Common myeloid progenitor, CD34-positive (primary cell): ENCODE data around the gene SLC6A6.

Source experiments
- CTCF ChIA-PET: fragments of 350-600 bp; sonication (Branson Sonifier 250); formaldehyde crosslinking; loops from one replicate; lab custom pipeline; 2021; ENCODE audit warnings: antibody characterized with exemption; lab: Charles Lee
- POLR2A ChIA-PET: fragments of 350-600 bp; sonication (Branson Sonifier 250); formaldehyde crosslinking; loops from one replicate; lab custom pipeline; 2021; ENCODE audit warnings: antibody characterized with exemption; lab: Charles Lee
- DNase-seq, 3 donors: peaks; one replicate each; pipeline versions ENCODE4 v3.0.0 to v3.0.0-alpha.2; 2013
- H3K27ac ChIP-seq, 2 experiments: 1 replicate in 1 of 2; 2 replicates in 1 of 2; pipeline ENCODE4 v1.7.0; 2013; ENCODE audit warnings: inconsistent platforms in 2 of 2, low read length in 2 of 2, mild to moderate bottlenecking in 2 of 2, low read depth in 1 of 2, moderate library complexity in 1 of 2; ENCODE audit not compliant: severe bottlenecking in 2 of 2, insufficient read depth in 1 of 2, poor library complexity in 1 of 2
- H3K27me3 ChIP-seq, 5 experiments: replicated peaks in 2 of 5; 1 replicate in 3 of 5; 2 replicates in 2 of 5; pipeline versions ENCODE4 v1.6.1 to v1.7.0; 2013; ENCODE audit warnings: low read length in 4 of 5, mild to moderate bottlenecking in 2 of 5, moderate library complexity in 2 of 5, inconsistent platforms in 1 of 5; ENCODE audit not compliant: insufficient read depth in 5 of 5, control insufficient read depth in 4 of 5
- H3K36me3 ChIP-seq, 4 experiments: 1 replicate in 2 of 4; 2 replicates in 2 of 4; pipeline versions ENCODE4 v1.6.1 to v1.7.0; 2013; ENCODE audit warnings: low read length in 3 of 4, control low read depth in 1 of 4, mild to moderate bottlenecking in 1 of 4; ENCODE audit not compliant: control insufficient read depth in 4 of 4, insufficient read depth in 4 of 4
- H3K4me1 ChIP-seq, 4 experiments: 1 replicate in 3 of 4; 2 replicates in 1 of 4; pipeline versions ENCODE4 v1.6.1 to v1.7.1; 2013; ENCODE audit warnings: low read length in 3 of 4, mild to moderate bottlenecking in 3 of 4, control low read depth in 1 of 4, inconsistent platforms in 1 of 4, moderate library complexity in 1 of 4; ENCODE audit not compliant: control insufficient read depth in 4 of 4, insufficient read depth in 4 of 4; ENCODE audit errors: control extremely low read depth in 1 of 4
- H3K4me3 ChIP-seq, 7 experiments: 1 replicate in 4 of 7; 2 replicates in 3 of 7; pipeline versions ENCODE4 v1.5.1 to v1.7.0; 2013; ENCODE audit warnings: mild to moderate bottlenecking in 7 of 7, low read length in 6 of 7, moderate library complexity in 6 of 7, inconsistent platforms in 2 of 7, low read depth in 2 of 7, control low read depth in 1 of 7; ENCODE audit not compliant: insufficient read depth in 4 of 7, control insufficient read depth in 1 of 7; ENCODE audit errors: extremely low read depth in 1 of 7
- H3K9me3 ChIP-seq, 5 experiments: 1 replicate in 4 of 5; 2 replicates in 1 of 5; pipeline versions ENCODE4 v1.6.1 to v1.7.1; 2013; ENCODE audit warnings: low read length in 4 of 5, mild to moderate bottlenecking in 2 of 5, inconsistent platforms in 1 of 5, low read depth in 1 of 5, moderate library complexity in 1 of 5; ENCODE audit not compliant: control insufficient read depth in 4 of 5, insufficient read depth in 2 of 5; ENCODE audit errors: control extremely low read depth in 1 of 5
- WGBS: methylation state at CpG from one replicate; pipeline ENCODE4 v1.1.5; 2013; ENCODE audit not compliant: insufficient coverage; 5-methylcytosine and 5-hydroxymethylcytosine counted together

The SLC6A6 gene

GRCh38 chr3:14509796-14510100 is 107.3 kb downstream of the SLC6A6 start:
- no peaks in the 10 kb centered on the region for H3K4me1 ChIP-seq
- H3K27ac ChIP-seq: no peak overlapping the region
- WGBS: 91% methylated on average over 10 of the region's 10 CpGs
- no peaks in the 10 kb centered on the region for H3K9me3 ChIP-seq
- POLR2A ChIA-PET: no interaction called here
- DNase-seq: no peak
- H3K36me3 ChIP-seq: no peaks in the 10 kb centered on the region
- CTCF ChIA-PET: interaction anchor here (0.8 to 4.7 kb wide), 7 partner anchors 10 to 139 kb away, joined by 3 to 26 read pairs (median 9); no protein-coding TSS in a partner anchor
- H3K27me3 ChIP-seq: no peaks in the 10 kb centered on the region
- no peak overlapping the region for H3K4me3 ChIP-seq

GRCh38 chr3:14510838-14511622 is 108.6 kb downstream of the SLC6A6 start:
- no peak for DNase-seq
- Histone ChIP-seq H3K27ac (no peak overlapping the region), H3K9me3 (no peaks in the 10 kb centered on the region), H3K4me3 (no peak overlapping the region), H3K36me3 (no peaks in the 10 kb centered on the region), H3K27me3 (no peaks in the 10 kb centered on the region), H3K4me1 (no peaks in the 10 kb centered on the region)
- CTCF ChIA-PET: interaction anchor here (0.7 to 4.7 kb wide), 7 partner anchors 9 to 163 kb away, joined by 3 to 26 read pairs (median 4); no protein-coding TSS in a partner anchor
- 93% methylated on average over 23 of the region's 23 CpGs for WGBS
- POLR2A ChIA-PET: no interaction called here

GRCh38 chr3:14511623-14512280 is 109.3 kb downstream of the SLC6A6 start:
- CTCF ChIA-PET: interaction anchor here (0.7 to 4.7 kb wide), 8 partner anchors 8 to 162 kb away, joined by 3 to 26 read pairs (median 4); no protein-coding TSS in a partner anchor
- Histone ChIP-seq H3K4me1 (no peaks in the 10 kb centered on the region), H3K4me3 (no peak overlapping the region), H3K9me3 (no peaks in the 10 kb centered on the region), H3K36me3 (no peaks in the 10 kb centered on the region), H3K27ac (no peak overlapping the region), H3K27me3 (no peaks in the 10 kb centered on the region)
- POLR2A ChIA-PET: interaction anchor here (0.7 kb wide), 1 partner anchor 436 kb away, joined by 3 read pairs; no protein-coding TSS in a partner anchor
- no peak for DNase-seq
- 88% methylated on average over 9 of the region's 12 CpGs for WGBS

GRCh38 chr3:14512281-14512941 is 110.0 kb downstream of the SLC6A6 start:
- Histone ChIP-seq H3K9me3 (no peaks in the 10 kb centered on the region), H3K27me3 (no peaks in the 10 kb centered on the region), H3K4me3 (no peak overlapping the region), H3K36me3 (no peaks in the 10 kb centered on the region), H3K27ac (no peak overlapping the region), H3K4me1 (no peaks in the 10 kb centered on the region)
- ChIA-PET POLR2A (interaction anchor here (0.7 kb wide), 1 partner anchor 436 kb away, joined by 3 read pairs; no protein-coding TSS in a partner anchor), CTCF (interaction anchor here (0.9 to 4.7 kb wide), 6 partner anchors 7 to 423 kb away, joined by 3 to 17 read pairs (median 3); no protein-coding TSS in a partner anchor)
- 89% methylated on average over 18 of the region's 19 CpGs for WGBS
- DNase-seq: no peak

- Histone ChIP-seq H3K27ac (no peak overlapping the region), H3K9me3 (no peaks in the 10 kb centered on the region), H3K27me3 (no peaks in the 10 kb centered on the region), H3K4me1 (no peaks in the 10 kb centered on the region), H3K36me3 (no peaks in the 10 kb centered on the region), H3K4me3 (no peak overlapping the region)
- DNase-seq: no peak
- 63% methylated on average over 8 of the region's 9 CpGs for WGBS
- ChIA-PET POLR2A (no interaction called here), CTCF (interaction anchor here (0.8 to 1.3 kb wide), 8 partner anchors 12 to 424 kb away, joined by 3 to 4 read pairs (median 3); no protein-coding TSS in a partner anchor)
These were observed 110.5 kb downstream of the SLC6A6 start for GRCh38 chr3:14512942-14513327.

GRCh38 chr3:14513566-14514322 is 111.3 kb downstream of the SLC6A6 start:
- 88% methylated on average over 18 of the region's 18 CpGs for WGBS
- Histone ChIP-seq H3K27me3 (no peaks in the 10 kb centered on the region), H3K36me3 (no peaks in the 10 kb centered on the region), H3K9me3 (no peaks in the 10 kb centered on the region), H3K4me1 (no peaks in the 10 kb centered on the region), H3K4me3 (no peak overlapping the region), H3K27ac (no peak overlapping the region)
- no peak for DNase-seq
- ChIA-PET CTCF (interaction anchor here (0.7 to 1.3 kb wide), 6 partner anchors 29 to 138 kb away, joined by 3 read pairs; partner anchors contain the start of gene CCDC174), POLR2A (no interaction called here)
